Measurements from ENCODE around the gene DOK5.
A peak's percentile ranks its signal among the peaks of the same experiment; 100 is the strongest.

GRCh38 chr20:54680872-54681619 is 205.7 kb downstream of the DOK5 start:
- TF ChIP-seq CTCF (IDR thresholded peaks at IDR 0.05; ENCODE audit: low read depth, low read length, poor library complexity, severe bottlenecking) = peak; percentile 74
- TF ChIP-seq EZH2phosphoT487 (IDR thresholded peaks at IDR 0.05; ENCODE audit: borderline replicate concordance, low read length) = no peak

All from DOHH2 (cell line).